Keratinocyte (primary cell): ENCODE results near the gene NMNAT2. TPM values are rescaled to one million over a fixed set of nuclear protein-coding genes. Genes with fewer than 3 reads are reported as not detected.

ENCODE experiments used
- DNase-seq: peaks from one replicate; pipeline ENCODE4 v3.0.0-alpha.2; 2011; ENCODE audit warnings: low read depth, missing footprints, low spot score
- FAIRE-seq: peaks from 2 replicates; lab custom pipeline; 2011; peaks lifted over from hg19 to GRCh38; lab: Jason Lieb, UNC
- H2AFZ ChIP-seq: 2 replicates; pipeline ENCODE4 v1.6.0; 2012; ENCODE audit warnings: low read length, control low read depth, inconsistent platforms; ENCODE audit not compliant: control insufficient read depth
- H3K27ac ChIP-seq: 2 replicates; pipeline ENCODE4 v1.5.1; 2011; ENCODE audit warnings: low read length; ENCODE audit not compliant: control insufficient read depth, insufficient read depth
- H3K27me3 ChIP-seq: 3 replicates; pipeline ENCODE4 v1.6.0; 2011; ENCODE audit warnings: low read length; ENCODE audit not compliant: control insufficient read depth, insufficient read depth; ENCODE audit errors: extremely low read depth
- H3K36me3 ChIP-seq, 2 experiments: 2 replicates in 1 of 2; 3 replicates in 1 of 2; pipeline ENCODE4 v1.5.1; 2011; ENCODE audit warnings: low read length in 2 of 2, mild to moderate bottlenecking in 1 of 2; ENCODE audit not compliant: control insufficient read depth in 2 of 2, insufficient read depth in 2 of 2; ENCODE audit errors: extremely low read depth in 1 of 2
- H3K4me1 ChIP-seq: 3 replicates; pipeline ENCODE4 v1.5.1; 2011; ENCODE audit warnings: low read length; ENCODE audit not compliant: control insufficient read depth, insufficient read depth; ENCODE audit errors: extremely low read depth
- H3K4me2 ChIP-seq: 3 replicates; pipeline ENCODE4 v1.6.0; 2011; ENCODE audit warnings: low read depth, low read length; ENCODE audit not compliant: control insufficient read depth, insufficient read depth; ENCODE audit errors: extremely low read depth
- H3K4me3 ChIP-seq, 3 experiments: fragments of 200-600 bp in 1 of 3; sonication (generic) in 1 of 3; 2 replicates in 2 of 3; 3 replicates in 1 of 3; pipeline ENCODE4 v1.5.1; 2011 to 2016; ENCODE audit warnings: low read length in 3 of 3, mild to moderate bottlenecking in 3 of 3, control low read depth in 2 of 3, inconsistent platforms in 1 of 3, low read depth in 1 of 3, mixed read lengths in 1 of 3, mixed run types in 1 of 3, moderate library complexity in 1 of 3; ENCODE audit not compliant: control insufficient read depth in 2 of 3, insufficient read depth in 2 of 3; ENCODE audit errors: extremely low read depth in 1 of 3
- H3K79me2 ChIP-seq: 2 replicates; pipeline ENCODE4 v1.6.0; 2012; ENCODE audit warnings: low read length; ENCODE audit not compliant: control insufficient read depth, insufficient read depth
- H3K9ac ChIP-seq: 3 replicates; pipeline ENCODE4 v1.6.0; 2011; ENCODE audit warnings: low read length; ENCODE audit not compliant: control insufficient read depth, insufficient read depth; ENCODE audit errors: extremely low read depth
- H3K9me1 ChIP-seq: 3 replicates; pipeline ENCODE4 v1.6.0; 2011; ENCODE audit warnings: low read length; ENCODE audit not compliant: control insufficient read depth, insufficient read depth; ENCODE audit errors: extremely low read depth
- H3K9me3 ChIP-seq: 2 replicates; pipeline ENCODE4 v1.5.1; 2012; ENCODE audit warnings: low read depth, low read length; ENCODE audit not compliant: control insufficient read depth
- H4K20me1 ChIP-seq: 3 replicates; pipeline ENCODE4 v1.6.0; 2011; ENCODE audit warnings: low read length; ENCODE audit not compliant: control insufficient read depth, insufficient read depth; ENCODE audit errors: extremely low read depth
- CTCF ChIP-seq, 3 experiments: IDR thresholded peaks in 1 of 3; conservative IDR thresholded peaks in 1 of 3; optimal IDR thresholded peaks in 1 of 3; 2 replicates in 2 of 3; 3 replicates in 1 of 3; pipeline versions ENCODE3 to v1.5.1; 2011; ENCODE audit warnings: low read length in 3 of 3, mild to moderate bottlenecking in 3 of 3, moderate library complexity in 2 of 3, control low read depth in 1 of 3, inconsistent platforms in 1 of 3; ENCODE audit not compliant: insufficient read depth in 2 of 3; ENCODE audit errors: extremely low read depth in 1 of 3
- EZH2 ChIP-seq: IDR thresholded peaks from one replicate; pipeline ENCODE4 v1.6.1; 2012; ENCODE audit warnings: inconsistent platforms, mild to moderate bottlenecking, low read length, moderate library complexity
- dilution Hi-C: fragments of 300-500 bp; cut with MboI; formaldehyde crosslinking; loops from one replicate; pipeline ENCODE4 v1.7.0; 2020; ENCODE audit warnings: low sequenced_read_pairs; ENCODE audit not compliant: extremely low pct_ligation_motif_present
- polyA plus RNA-seq, 5 experiments: library from polyadenylated mRNA; depleted of rRNA in 3 of 5; stranded (reverse) in 3 of 5; stranded (forward) in 1 of 5; unstranded in 1 of 5; fragments of >200 nt; gene quantifications; 1 replicate in 1 of 5; 2 replicates in 3 of 5; 3 replicates in 1 of 5; pipeline versions ENCODE4 v1.2.1 to v1.2.3, GENCODE V29; 2011 to 2012; ENCODE audit warnings: missing spikeins in 2 of 5, low read depth in 1 of 5, low replicate concordance in 1 of 5

Gene NMNAT2
- polyA plus RNA-seq, 1 donor (not counting 4 experiments of a cell fraction or from before 2014, with no cell fraction given) = 0.72 TPM

DNA sequence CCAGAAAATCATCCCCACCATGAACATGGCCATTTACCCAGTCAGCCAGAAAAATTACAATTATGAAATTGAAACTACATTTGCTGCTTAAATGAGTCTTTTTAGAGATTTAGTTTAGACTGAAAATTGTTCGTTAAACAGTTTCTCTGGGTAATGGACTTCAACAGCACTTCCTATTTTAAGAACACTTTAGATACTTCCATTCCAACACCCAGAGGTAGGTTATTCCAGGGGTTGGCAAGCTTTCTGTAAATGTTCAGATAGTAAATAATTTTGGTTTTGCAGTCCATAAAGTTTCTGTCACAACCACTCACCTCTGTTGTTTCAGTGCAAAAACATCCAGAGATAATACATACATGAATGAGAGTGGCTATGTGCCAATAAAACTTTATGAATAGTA is 10.2 kb downstream of the NMNAT2 start:
- no peaks in the 10 kb centered on the region for H3K9me1 ChIP-seq
- H4K20me1 ChIP-seq = no peaks in the 10 kb centered on the region
- H3K27me3 ChIP-seq = no peaks in the 10 kb centered on the region
- H3K4me1 ChIP-seq = no peaks in the 10 kb centered on the region
- H3K4me3 ChIP-seq = no peak overlapping the region
- no peak overlapping the region for H3K4me2 ChIP-seq
- H3K9me3 ChIP-seq = no peaks in the 10 kb centered on the region
- H3K9ac ChIP-seq = no peak overlapping the region
- TF ChIP-seq CTCF (optimal IDR thresholded peaks at IDR 0.05 in 1 of 3, IDR thresholded peaks at IDR 0.05 in 1 of 3, conservative IDR thresholded peaks at IDR 0.05 in 1 of 3; ENCODE audit: extremely low read depth in 1 of 3, insufficient read depth in 2 of 3, low read length in 3 of 3) = no peak
- TF ChIP-seq EZH2 = no peak
- no peak overlapping the region for H3K27ac ChIP-seq
- no peaks in the 10 kb centered on the region for H3K79me2 ChIP-seq
- FAIRE-seq (no peak), DNase-seq (no peak)
- H2AFZ ChIP-seq = no peak overlapping the region
- H3K36me3 ChIP-seq = no peaks in the 10 kb centered on the region
- dilution Hi-C loops = no loop called here

- no peak for DNase-seq
- H4K20me1 ChIP-seq = no peaks in the 10 kb centered on the region
- H3K9me1 ChIP-seq = no peaks in the 10 kb centered on the region
- TF ChIP-seq EZH2 (no peak), CTCF (optimal IDR thresholded peaks at IDR 0.05 in 1 of 3, IDR thresholded peaks at IDR 0.05 in 1 of 3, conservative IDR thresholded peaks at IDR 0.05 in 1 of 3; ENCODE audit: extremely low read depth in 1 of 3, insufficient read depth in 2 of 3, low read length in 3 of 3) (no peak)
- FAIRE-seq = no peak
- no peaks in the 10 kb centered on the region for H3K36me3 ChIP-seq
- H3K27ac ChIP-seq = no peak overlapping the region
- no peak overlapping the region for H3K4me2 ChIP-seq
- no peaks in the 10 kb centered on the region for H3K27me3 ChIP-seq
- H2AFZ ChIP-seq = no peak overlapping the region
- H3K4me1 ChIP-seq = no peaks in the 10 kb centered on the region
- no peaks in the 10 kb centered on the region for H3K9me3 ChIP-seq
- dilution Hi-C loops = no loop called here
- no peaks in the 10 kb centered on the region for H3K79me2 ChIP-seq
- no peak overlapping the region for H3K9ac ChIP-seq
- H3K4me3 ChIP-seq = no peak overlapping the region
These were observed 10.7 kb downstream of the NMNAT2 start for GRCh38 chr1:183407474-183407873.
